ENCODE results near the gene GPR146. TPM values are rescaled to one million over a fixed set of nuclear protein-coding genes. Genes with fewer than 3 reads are reported as not detected.

Gene GPR146
- total RNA-seq, 1 donor from 2014 or later, result 0.79 TPM

GRCh38 chr7:1019255-1019785 lies 25.0 kb upstream of the GPR146 start:
- Histone ChIP-seq H3K79me2 (ENCODE audit: low read depth) (peaks cover 32% of the 10 kb centered on the region), H3K9ac (no peak overlapping the region), H4K20me1 (ENCODE audit: low read depth) (peaks cover 33% of the 10 kb centered on the region), H3K4me2 (no peak overlapping the region), H3F3A (ENCODE audit: low read depth) (no peaks in the 10 kb centered on the region), H3K36me3 (no peaks in the 10 kb centered on the region), H2AFZ (replicated peaks) (no peak overlapping the region), H3K4me1 (peaks cover 5% of the 10 kb centered on the region), H3K9me3 (ENCODE audit: low read depth) (no peaks in the 10 kb centered on the region), H3K27me3 (no peaks in the 10 kb centered on the region), H3K27ac (no peak overlapping the region), H3K4me3 (no peak overlapping the region)
- Mint-ChIP-seq H3K9me3 (peaks cover 11% of the 10 kb centered on the region), H3K4me1 (peaks cover 11% of the 10 kb centered on the region), H3K4me3 (no peak overlapping the region), H3K36me3 (peaks cover 22% of the 10 kb centered on the region), H3K27ac (no peak overlapping the region), H3K27me3 (ENCODE audit: insufficient read depth, low read depth) (peaks cover 2% of the 10 kb centered on the region)
- TF ChIP-seq CTCF (IDR thresholded peaks at IDR 0.05) (no peak), EZH2 (IDR thresholded peaks at IDR 0.05) (no peak), EZH2phosphoT487 (IDR thresholded peaks at IDR 0.05) (no peak)
- no peak for DNase-seq (ENCODE audit: low spot score)

GRCh38 chr7:1019789-1020610 lies 24.3 kb upstream of the GPR146 start:
- Histone ChIP-seq H3K4me3 (no peak overlapping the region), H3K36me3 (no peaks in the 10 kb centered on the region), H3K4me1 (peaks cover 5% of the 10 kb centered on the region), H3K79me2 (ENCODE audit: low read depth) (peaks cover 39% of the 10 kb centered on the region), H3K9ac (no peak overlapping the region), H3K27ac (no peak overlapping the region), H3F3A (ENCODE audit: low read depth) (no peaks in the 10 kb centered on the region), H3K27me3 (no peaks in the 10 kb centered on the region), H3K4me2 (no peak overlapping the region), H3K9me3 (ENCODE audit: low read depth) (no peaks in the 10 kb centered on the region), H4K20me1 (ENCODE audit: low read depth) (peaks cover 33% of the 10 kb centered on the region), H2AFZ (replicated peaks) (no peak overlapping the region)
- H3K36me3 Mint-ChIP-seq, result peaks cover 22% of the 10 kb centered on the region
- H3K4me1 Mint-ChIP-seq, result peaks cover 11% of the 10 kb centered on the region
- peaks cover 11% of the 10 kb centered on the region for H3K9me3 Mint-ChIP-seq
- H3K4me3 Mint-ChIP-seq, result no peak overlapping the region
- no peak overlapping the region for H3K27ac Mint-ChIP-seq
- no peak for DNase-seq (ENCODE audit: low spot score)
- TF ChIP-seq CTCF (IDR thresholded peaks at IDR 0.05), result no peak
- TF ChIP-seq EZH2phosphoT487 (IDR thresholded peaks at IDR 0.05), result no peak
- TF ChIP-seq EZH2 (IDR thresholded peaks at IDR 0.05), result no peak
- H3K27me3 Mint-ChIP-seq (ENCODE audit: insufficient read depth, low read depth), result peaks cover 2% of the 10 kb centered on the region

DNA sequence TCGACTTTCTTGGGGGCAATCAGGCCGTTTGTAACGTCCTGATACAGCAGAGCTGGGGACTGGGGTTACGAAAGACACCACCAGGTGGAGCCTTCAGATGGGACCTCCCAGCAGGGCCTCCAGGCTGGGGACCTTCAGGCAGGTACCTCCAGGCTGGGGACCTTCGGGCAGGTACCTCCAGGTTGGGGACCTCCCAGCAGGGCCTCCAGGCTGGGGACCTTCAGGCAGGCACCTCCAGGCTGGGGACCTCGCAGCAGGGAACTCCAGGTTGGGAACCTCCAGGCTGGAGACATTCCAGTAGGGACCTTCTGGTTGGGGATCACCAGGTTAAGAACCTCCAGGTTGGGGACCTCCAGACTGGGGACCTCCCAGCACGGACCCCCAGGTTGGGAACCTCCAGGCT lies 23.5 kb upstream of the GPR146 start:
- H3K27ac Mint-ChIP-seq, result no peak overlapping the region
- peaks cover 33% of the 10 kb centered on the region for H4K20me1 ChIP-seq (ENCODE audit: low read depth)

More for the DNA sequence above, 23.5 kb upstream of the GPR146 start:
- no peak overlapping the region for H3K9ac ChIP-seq
- no peak for TF ChIP-seq CTCF (IDR thresholded peaks at IDR 0.05)
- no peak for TF ChIP-seq EZH2phosphoT487 (IDR thresholded peaks at IDR 0.05)
- TF ChIP-seq EZH2 (IDR thresholded peaks at IDR 0.05), result no peak
- H3F3A ChIP-seq (ENCODE audit: low read depth), result no peaks in the 10 kb centered on the region
- H3K36me3 Mint-ChIP-seq, result peaks cover 22% of the 10 kb centered on the region
- no peaks in the 10 kb centered on the region for H3K36me3 ChIP-seq
- DNase-seq (ENCODE audit: low spot score), result no peak
- H3K27me3 Mint-ChIP-seq (ENCODE audit: insufficient read depth, low read depth), result peaks cover 2% of the 10 kb centered on the region
- no peaks in the 10 kb centered on the region for H3K4me1 ChIP-seq
- H3K4me3 Mint-ChIP-seq, result no peak overlapping the region
- H3K4me3 ChIP-seq, result no peak overlapping the region
- no peak overlapping the region for H3K4me2 ChIP-seq
- peaks cover 11% of the 10 kb centered on the region for H3K9me3 Mint-ChIP-seq
- H3K27me3 ChIP-seq, result no peaks in the 10 kb centered on the region
- H2AFZ ChIP-seq (replicated peaks), result no peak overlapping the region
- H3K9me3 ChIP-seq (ENCODE audit: low read depth), result no peaks in the 10 kb centered on the region
- H3K79me2 ChIP-seq (ENCODE audit: low read depth), result peaks cover 47% of the 10 kb centered on the region
- no peak overlapping the region for H3K27ac ChIP-seq
- H3K4me1 Mint-ChIP-seq, result peaks cover 13% of the 10 kb centered on the region

All from neural progenitor cell (in vitro differentiated cells).